Uterus (tissue), 4 donors: Measurements from ENCODE around the gene GLB1L2. TPM values are rescaled to one million over a fixed set of nuclear protein-coding genes. Genes with fewer than 3 reads are reported as not detected.

Source experiments
- DNase-seq, 2 donors: peaks; one replicate each; pipeline ENCODE4 v3.0.0-alpha.2; 2019 to 2020
- H3K27ac ChIP-seq, 2 donors: fragments of 200-600 bp; sonication (generic); 1 replicate in 1 of 2; 2 replicates in 1 of 2; pipeline ENCODE4 v1.5.1; 2016 to 2018
- H3K27me3 ChIP-seq, 2 donors: fragments of 200-600 bp; sonication (generic); one replicate each; pipeline ENCODE4 v1.5.1; 2018 to 2019; ENCODE audit warnings: control low read depth in 1 of 2
- H3K36me3 ChIP-seq, 2 donors: fragments of 200-600 bp; sonication (generic); one replicate each; pipeline ENCODE4 v1.5.1; 2019; ENCODE audit warnings: control low read depth in 1 of 2
- H3K4me1 ChIP-seq, 2 donors: fragments of 200-600 bp; sonication (generic); one replicate each; pipeline ENCODE4 v1.5.1; 2018 to 2019; ENCODE audit warnings: control low read depth in 1 of 2
- H3K4me3 ChIP-seq, 2 donors: fragments of 200-600 bp; sonication (generic); 1 replicate in 1 of 2; 2 replicates in 1 of 2; pipeline ENCODE4 v1.5.1; 2018 to 2019; ENCODE audit warnings: mild to moderate bottlenecking in 1 of 2
- H3K9me3 ChIP-seq, 2 donors: fragments of 200-600 bp; sonication (generic); one replicate each; pipeline ENCODE4 v1.5.1; 2019; ENCODE audit warnings: control low read depth in 1 of 2
- CTCF ChIP-seq, 4 experiments: fragments of 200-600 bp in 2 of 4; fragments of 450-650 bp in 2 of 4; sonication (generic) in 2 of 4; IDR thresholded peaks; one replicate each; pipeline ENCODE4 v1.5.1; 2016 to 2019; ENCODE audit warnings: antibody characterized with exemption in 4 of 4, mild to moderate bottlenecking in 2 of 4, moderate library complexity in 1 of 4
- POLR2A ChIP-seq, 2 donors: fragments of 450-650 bp; IDR thresholded peaks; one replicate each; pipeline ENCODE4 v1.6.1; 2016; ENCODE audit warnings: antibody characterized with exemption in 2 of 2, mild to moderate bottlenecking in 1 of 2, moderate library complexity in 1 of 2
- intact Hi-C: fragments of 100-400 bp; cut with DNase I; formaldehyde crosslinking; loops from one replicate; pipeline ENCODE4 v1.15.1; 2023; ENCODE audit warnings: low total_unique reads
- total RNA-seq, 4 donors: library from RNA; depleted of rRNA in 3 of 4; stranded (reverse); fragments of >200 nt in 3 of 4; gene quantifications; one replicate each; pipeline versions ENCODE4 v1.1.0 to v1.2.4, GENCODE V29; 2014 to 2023
- donor health status: DM: yes; HTN: yes; CAD: no.

GLB1L2 gene
- total RNA-seq, 4 donors from 2014 or later: 5.0 to 28.2 (median 16.7) TPM

GRCh38 chr11:134349802-134350355 lies 18.1 kb downstream of the GLB1L2 start:
- H3K4me1 ChIP-seq: no peaks in the 10 kb centered on the region
- intact Hi-C loops: no loop called here
- no peaks in the 10 kb centered on the region for H3K36me3 ChIP-seq
- H3K4me3 ChIP-seq: no peak overlapping the region
- no peak overlapping the region for H3K27ac ChIP-seq
- TF ChIP-seq POLR2A (IDR thresholded peaks at IDR 0.05): no peak
- TF ChIP-seq CTCF (IDR thresholded peaks at IDR 0.05): no peak
- H3K27me3 ChIP-seq: no peaks in the 10 kb centered on the region
- no peaks in the 10 kb centered on the region for H3K9me3 ChIP-seq
- no peak for DNase-seq

GRCh38 chr11:134350381-134350780 lies 18.6 kb downstream of the GLB1L2 start:
- TF ChIP-seq POLR2A (IDR thresholded peaks at IDR 0.05) (no peak), CTCF (IDR thresholded peaks at IDR 0.05) (no peak)
- H3K9me3 ChIP-seq: no peaks in the 10 kb centered on the region
- H3K27ac ChIP-seq: no peak overlapping the region
- no peaks in the 10 kb centered on the region for H3K4me1 ChIP-seq
- no peaks in the 10 kb centered on the region for H3K27me3 ChIP-seq
- intact Hi-C loops: no loop called here
- H3K36me3 ChIP-seq: no peaks in the 10 kb centered on the region
- no peak for DNase-seq
- no peak overlapping the region for H3K4me3 ChIP-seq

GRCh38 chr11:134352111-134352510 lies 20.3 kb downstream of the GLB1L2 start:
- no peaks in the 10 kb centered on the region for H3K4me1 ChIP-seq
- no peaks in the 10 kb centered on the region for H3K9me3 ChIP-seq
- no peak overlapping the region for H3K27ac ChIP-seq
- H3K27me3 ChIP-seq: no peaks in the 10 kb centered on the region
- H3K4me3 ChIP-seq: no peak overlapping the region
- DNase-seq: no peak
- TF ChIP-seq POLR2A (IDR thresholded peaks at IDR 0.05) (no peak), CTCF (IDR thresholded peaks at IDR 0.05) (no peak)
- no peaks in the 10 kb centered on the region for H3K36me3 ChIP-seq
- intact Hi-C loops: no loop called here

GRCh38 chr11:134355136-134355535 lies 23.3 kb downstream of the GLB1L2 start:
- H3K4me3 ChIP-seq: no peak overlapping the region
- intact Hi-C loops: no loop called here

GRCh38 chr11:134355656-134356055 lies 23.9 kb downstream of the GLB1L2 start:
- TF ChIP-seq CTCF (IDR thresholded peaks at IDR 0.05): no peak
- TF ChIP-seq POLR2A (IDR thresholded peaks at IDR 0.05): no peak
- intact Hi-C loops: no loop called here

More at GRCh38 chr11:134355136-134355535, 23.3 kb downstream of the GLB1L2 start:
- TF ChIP-seq POLR2A (IDR thresholded peaks at IDR 0.05) (no peak), CTCF (IDR thresholded peaks at IDR 0.05) (no peak)
- Histone ChIP-seq H3K27me3 (no peaks in the 10 kb centered on the region), H3K27ac (peak overlapping the region; percentile 70 to 92), H3K4me1 (no peaks in the 10 kb centered on the region), H3K9me3 (no peaks in the 10 kb centered on the region), H3K36me3 (no peaks in the 10 kb centered on the region)
- DNase-seq: no peak

More at GRCh38 chr11:134355656-134356055, 23.9 kb downstream of the GLB1L2 start:
- Histone ChIP-seq H3K36me3 (no peaks in the 10 kb centered on the region), H3K27ac (peak overlapping the region; percentile 70 to 92), H3K27me3 (no peaks in the 10 kb centered on the region), H3K9me3 (no peaks in the 10 kb centered on the region), H3K4me1 (no peaks in the 10 kb centered on the region), H3K4me3 (no peak overlapping the region)
- peak in 1 of 2 donors; percentile 36 for DNase-seq
